Heart left ventricle (tissue), 16 donors: ENCODE measurements around the gene LMNTD2. TPM values are rescaled to one million over a fixed set of nuclear protein-coding genes. Genes with fewer than 3 reads are reported as not detected.

Experiments used
- ATAC-seq, 4 donors: fragments of 200-7000 bp; cut with Tn5 transposase; one replicate each; pipeline ENCODE4 v1.9.1; 2020 to 2022; ENCODE audit warnings: moderate library complexity in 4 of 4, mild to moderate bottlenecking in 3 of 4, moderate number of reproducible peaks in 1 of 4
- DNase-seq, 5 donors: peaks; one replicate each; pipeline ENCODE4 v3.0.0-alpha.2; 2020
- H3K27ac ChIP-seq, 12 donors: fragments of 200-600 bp; sonication (generic) in 4 of 12; one replicate each; pipeline versions ENCODE4 v1.5.0 to v1.8.0; 2016 to 2022; ENCODE audit warnings: mild to moderate bottlenecking in 2 of 12
- H3K27me3 ChIP-seq, 9 donors: fragments of 200-600 bp; sonication (generic) in 2 of 9; one replicate each; pipeline versions ENCODE4 v1.5.1 to v1.8.0; 2016 to 2022; ENCODE audit warnings: mild to moderate bottlenecking in 3 of 9
- H3K36me3 ChIP-seq, 9 donors: fragments of 200-600 bp; sonication (generic) in 2 of 9; one replicate each; pipeline versions ENCODE4 v1.5.0 to v1.8.0; 2018 to 2022; ENCODE audit warnings: mild to moderate bottlenecking in 2 of 9
- H3K4me1 ChIP-seq, 12 donors: fragments of 200-600 bp; sonication (generic) in 4 of 12; one replicate each; pipeline versions ENCODE4 v1.5.0 to v1.8.0; 2016 to 2022; ENCODE audit warnings: mild to moderate bottlenecking in 3 of 12
- H3K4me3 ChIP-seq, 12 donors: fragments of 200-600 bp; sonication (generic) in 4 of 12; one replicate each; pipeline versions ENCODE4 v1.5.0 to v1.8.0; 2017 to 2022; ENCODE audit warnings: mild to moderate bottlenecking in 9 of 12, moderate library complexity in 4 of 12
- H3K9me3 ChIP-seq, 12 donors: fragments of 200-600 bp; sonication (generic) in 4 of 12; one replicate each; pipeline versions ENCODE4 v1.5.0 to v1.8.0; 2016 to 2022; ENCODE audit warnings: mild to moderate bottlenecking in 1 of 12
- POLR2A ChIP-seq, 2 donors: fragments of 450-650 bp; IDR thresholded peaks; one replicate each; pipeline ENCODE4 v1.6.1; 2017; ENCODE audit warnings: antibody characterized with exemption in 2 of 2, mild to moderate bottlenecking in 2 of 2, moderate library complexity in 2 of 2
- WGBS, 4 donors: extraction: QIAGEN DNeasy Blood & Tissue Kit in 2 of 4; methylation state at CpG; one replicate each; pipeline versions ENCODE4 v1.1.5 to v1.1.7; 2013 to 2018; 5-methylcytosine and 5-hydroxymethylcytosine counted together
- intact Hi-C, 10 donors: fragments of 100-400 bp; cut with DNase I; formaldehyde crosslinking; loops; one replicate each; pipeline versions ENCODE4 v1.11.1 to v1.14.2; 2022
- polyA plus RNA-seq, 2 donors: library from polyadenylated mRNA; stranded (reverse); fragments of 200-250 nt; gene quantifications; one replicate each; pipeline ENCODE4 v1.2.3, GENCODE V29; 2013
- total RNA-seq, 9 donors: library from RNA; depleted of rRNA in 2 of 9; stranded (reverse); fragments of >200 nt in 2 of 9; fragmentation: NEBNext Ultra II Directional in 3 of 9; extraction: Animal tissue kit (Norgen Biotek cat#: 25700) in 3 of 9; gene quantifications; one replicate each; pipeline versions ENCODE4 v1.1.0 to v1.2.4, GENCODE V29; 2016 to 2023
- TF ChIP-seq, protein P1 (sequence below), 12 donors: fragments of 200-600 bp; sonication (generic) in 4 of 12; IDR thresholded peaks; one replicate each; pipeline versions ENCODE4 v1.5.0 to v1.8.0; 2018 to 2022; ENCODE audit warnings: antibody characterized with exemption in 12 of 12, mild to moderate bottlenecking in 5 of 12
- donor health status: ischemic (EF 13 %, LVEDD 7.1; RV severe dilation, severe dysfunction).
- donor health status: healthy with polysubstance abuse.
- donor health status: DM: no; HTN: yes; CAD: no.
- donor health status: DM: no; HTN: no; CAD: no.
- donor health status: ischemic (EF 25% LVEDD 6.9; RV normal size, moderate dysfunction).
- donor health status: ischemic (EF 25% LVEDD 5.7; RV mildly dilated, moderate dysfunction).
- donor health status: healthy.
- donor health status: DM: yes; HTN: yes; CAD: no.
- donor health status: ischemic (EF 35%, LVEDD 5.7; RV mildly dilated, moderate dysfunction).
- donor health status: nonischemic (EF 11% LVEDD 7.7; RV severe dilation, severe dysfunction).
- donor health status: DM: yes; HTN: yes; CAD: no.
- donor health status: PGD.
- donor health status: ischemic (EF 29% LVEDD 5.4; RV normal size, mild dysfunction).
- donor health status: nonischemic (EF 23%, LVEDD 6.1; RV moderate dilation, normal function).

The LMNTD2 gene
- total and polyA plus RNA-seq, 11 donors: 0.10 to 1.6 (median 0.36) TPM; not detected in 2

DNA sequence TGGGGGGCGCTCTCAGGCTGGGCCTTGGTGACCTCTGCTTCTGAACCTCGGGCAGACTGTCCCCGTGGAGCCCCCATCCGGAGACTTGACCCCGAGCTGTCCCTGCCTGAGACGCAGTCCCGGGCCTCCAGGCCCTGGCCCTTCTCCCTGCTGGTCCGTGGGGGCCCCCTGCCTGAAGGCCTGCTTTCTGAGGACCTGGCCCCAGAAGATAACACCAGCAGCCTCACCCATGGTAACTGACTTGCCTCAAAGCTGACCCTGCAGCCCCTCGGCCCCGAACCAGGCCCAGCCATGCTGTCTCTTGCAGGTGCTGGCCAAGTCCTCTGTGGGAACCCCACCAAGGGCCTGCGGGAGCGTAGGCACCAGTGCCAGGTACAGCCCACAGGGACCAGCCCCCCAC, 8.9 kb downstream of the LMNTD2 start:
- intact Hi-C loops: loop anchor here in 1 of 10 donors (5.0 kb wide), 1 partner anchor 176 kb away; no protein-coding TSS in a partner anchor
- TF ChIP-seq, protein P1, sequence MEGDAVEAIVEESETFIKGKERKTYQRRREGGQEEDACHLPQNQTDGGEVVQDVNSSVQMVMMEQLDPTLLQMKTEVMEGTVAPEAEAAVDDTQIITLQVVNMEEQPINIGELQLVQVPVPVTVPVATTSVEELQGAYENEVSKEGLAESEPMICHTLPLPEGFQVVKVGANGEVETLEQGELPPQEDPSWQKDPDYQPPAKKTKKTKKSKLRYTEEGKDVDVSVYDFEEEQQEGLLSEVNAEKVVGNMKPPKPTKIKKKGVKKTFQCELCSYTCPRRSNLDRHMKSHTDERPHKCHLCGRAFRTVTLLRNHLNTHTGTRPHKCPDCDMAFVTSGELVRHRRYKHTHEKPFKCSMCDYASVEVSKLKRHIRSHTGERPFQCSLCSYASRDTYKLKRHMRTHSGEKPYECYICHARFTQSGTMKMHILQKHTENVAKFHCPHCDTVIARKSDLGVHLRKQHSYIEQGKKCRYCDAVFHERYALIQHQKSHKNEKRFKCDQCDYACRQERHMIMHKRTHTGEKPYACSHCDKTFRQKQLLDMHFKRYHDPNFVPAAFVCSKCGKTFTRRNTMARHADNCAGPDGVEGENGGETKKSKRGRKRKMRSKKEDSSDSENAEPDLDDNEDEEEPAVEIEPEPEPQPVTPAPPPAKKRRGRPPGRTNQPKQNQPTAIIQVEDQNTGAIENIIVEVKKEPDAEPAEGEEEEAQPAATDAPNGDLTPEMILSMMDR (IDR thresholded peaks at IDR 0.05): no peak
- TF ChIP-seq POLR2A (IDR thresholded peaks at IDR 0.05): no peak
- H3K27ac ChIP-seq: no peak overlapping the region
- no peak for DNase-seq
- peaks cover 0 to 22% (median 13%) of the 10 kb centered on the region in 12 donors for H3K4me1 ChIP-seq
- ATAC-seq: no peak
- WGBS, 4 donors: 78 to 100% (median 83%) methylated on average over 2 to 12 of the region's 12 CpGs
- H3K27me3 ChIP-seq: peaks cover 21 to 58% (median 37%) of the 10 kb centered on the region in 9 donors
- H3K4me3 ChIP-seq: no peak overlapping the region
- no peaks in the 10 kb centered on the region for H3K9me3 ChIP-seq
- no peaks in the 10 kb centered on the region for H3K36me3 ChIP-seq

DNA sequence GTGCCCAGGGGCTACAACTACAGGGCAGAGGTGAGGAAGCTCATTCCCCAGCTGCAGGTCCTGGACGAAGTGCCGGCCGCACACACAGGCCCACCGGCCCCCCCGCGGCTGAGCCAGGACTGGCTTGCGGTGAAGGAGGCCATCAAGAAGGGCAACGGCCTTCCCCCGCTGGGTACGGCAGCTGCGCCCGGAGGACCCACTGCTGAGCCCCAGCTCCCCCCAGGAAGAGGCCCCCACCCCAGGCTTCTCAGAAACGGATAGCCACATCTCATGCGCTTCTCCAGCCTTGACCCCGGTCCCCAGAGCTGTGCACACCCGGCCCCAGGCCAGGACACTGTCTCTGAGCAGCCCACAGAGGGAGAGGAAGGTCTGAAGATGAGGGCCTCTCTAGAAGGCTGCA, 9.4 kb downstream of the LMNTD2 start:
- H3K9me3 ChIP-seq: no peaks in the 10 kb centered on the region
- no peak for DNase-seq
- H3K27me3 ChIP-seq: peaks cover 16 to 53% (median 32%) of the 10 kb centered on the region in 9 donors
- intact Hi-C loops: loop anchor here in 1 of 10 donors (5.0 kb wide), 1 partner anchor 176 kb away; no protein-coding TSS in a partner anchor
- H3K27ac ChIP-seq: no peak overlapping the region
- H3K36me3 ChIP-seq: no peaks in the 10 kb centered on the region
- no peak for ATAC-seq
- no peak for TF ChIP-seq POLR2A (IDR thresholded peaks at IDR 0.05)
- TF ChIP-seq, protein P1 (IDR thresholded peaks at IDR 0.05): no peak
- H3K4me3 ChIP-seq: no peak overlapping the region
- WGBS, 4 donors: 83 to 87% (median 85%) methylated on average over 8 to 16 of the region's 16 CpGs
- peaks cover 0 to 21% (median 13%) of the 10 kb centered on the region in 12 donors for H3K4me1 ChIP-seq

DNA sequence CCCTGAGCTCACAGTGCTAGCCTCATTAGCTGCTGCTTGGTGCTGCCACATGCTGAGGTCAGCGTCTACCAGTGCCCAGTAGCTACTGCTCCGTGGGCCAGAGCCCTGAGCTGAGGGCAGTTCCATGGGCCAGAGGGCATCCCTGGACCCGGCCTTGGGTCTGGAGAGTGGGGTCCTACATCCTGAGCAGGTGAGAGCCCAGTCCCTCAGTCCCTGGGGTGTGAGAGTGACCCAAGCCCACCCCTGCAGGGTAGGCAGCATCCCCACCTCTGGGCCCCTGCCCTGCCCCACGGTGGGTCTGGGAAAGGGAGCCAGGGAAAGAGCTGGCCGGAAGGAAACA, 9.8 kb downstream of the LMNTD2 start:
- intact Hi-C loops: loop anchor here in 1 of 10 donors (5.0 kb wide), 1 partner anchor 177 kb away; no protein-coding TSS in a partner anchor
- no peak overlapping the region for H3K27ac ChIP-seq
- ATAC-seq: no peak
- H3K27me3 ChIP-seq: peaks cover 12 to 49% (median 29%) of the 10 kb centered on the region in 9 donors
- WGBS, 4 donors: 60 to 92% (median 88%) methylated on average over 1 to 5 of the region's 5 CpGs
- peaks cover 0 to 16% (median 11%) of the 10 kb centered on the region in 12 donors for H3K4me1 ChIP-seq
- DNase-seq: no peak
- H3K36me3 ChIP-seq: no peaks in the 10 kb centered on the region
- H3K9me3 ChIP-seq: no peaks in the 10 kb centered on the region
- no peak for TF ChIP-seq POLR2A (IDR thresholded peaks at IDR 0.05)
- TF ChIP-seq, protein P1 (IDR thresholded peaks at IDR 0.05): no peak
- H3K4me3 ChIP-seq: no peak overlapping the region

DNA sequence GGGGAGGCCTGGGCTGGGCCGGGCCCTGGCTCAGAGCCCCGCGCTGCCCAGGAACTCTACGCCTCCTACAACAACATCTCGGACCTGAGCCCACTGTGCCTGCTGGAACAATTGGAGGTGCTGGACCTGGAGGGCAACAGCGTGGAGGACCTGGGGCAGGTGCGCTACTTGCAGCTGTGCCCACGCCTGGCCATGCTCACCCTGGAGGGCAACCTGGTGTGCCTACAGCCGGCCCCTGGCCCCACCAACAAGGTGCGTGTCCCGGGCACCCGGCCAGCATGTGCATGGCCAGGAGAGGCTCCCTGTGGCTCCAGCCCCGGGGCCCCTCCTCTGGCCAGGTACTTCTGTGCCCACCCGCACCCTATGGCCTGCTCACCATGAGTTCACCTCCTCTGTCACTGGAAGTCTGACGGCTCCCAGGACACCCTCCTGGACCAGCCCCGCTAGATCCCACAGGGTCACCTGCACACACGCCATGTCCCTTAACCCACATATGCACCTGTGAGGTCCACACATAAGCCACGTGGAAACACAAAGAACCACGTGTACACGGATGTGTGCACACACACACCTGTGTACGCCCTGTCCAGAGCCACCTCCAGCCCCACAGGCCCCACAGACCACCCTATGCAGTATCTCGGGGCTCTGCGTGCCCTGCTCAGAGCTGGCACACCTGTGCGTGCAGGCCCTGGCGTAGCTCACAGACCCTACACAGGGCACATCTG, 10.4 kb downstream of the LMNTD2 start:
- H3K4me1 ChIP-seq: peaks cover 0 to 11% (median 6%) of the 10 kb centered on the region in 12 donors
- H3K27ac ChIP-seq: no peak overlapping the region
- no peak for TF ChIP-seq POLR2A (IDR thresholded peaks at IDR 0.05)
- TF ChIP-seq, protein P1 (IDR thresholded peaks at IDR 0.05): no peak
- intact Hi-C loops: loop anchor here in 1 of 10 donors (5.0 kb wide), 1 partner anchor 177 kb away; no protein-coding TSS in a partner anchor
- no peaks in the 10 kb centered on the region for H3K9me3 ChIP-seq
- H3K4me3 ChIP-seq: no peak overlapping the region
- no peak for DNase-seq
- ATAC-seq: no peak
- H3K27me3 ChIP-seq: peaks cover 7 to 44% (median 24%) of the 10 kb centered on the region in 9 donors
- WGBS, 4 donors: 92 to 96% (median 96%) methylated on average over 17 to 25 of the region's 25 CpGs
- no peaks in the 10 kb centered on the region for H3K36me3 ChIP-seq
